GM23338 (cell line): ENCODE data around the gene PRKCH. TPM values are rescaled to one million over a fixed set of nuclear protein-coding genes. Genes with fewer than 3 reads are reported as not detected.

ENCODE experiments used
- ATAC-seq: fragments of 200-7000 bp; cut with Tn5 transposase; 3 replicates; pipeline ENCODE4 v1.9.1; 2020
- DNase-seq: peaks from one replicate; pipeline ENCODE4 v3.0.0-alpha.2; 2015; ENCODE audit warnings: low spot score
- H2AFZ ChIP-seq: fragments of 200-600 bp; sonication (generic); 2 replicates; pipeline ENCODE4 v1.8.0; 2016; ENCODE audit warnings: antibody characterized with exemption, mild to moderate bottlenecking, moderate library complexity
- H3F3A ChIP-seq: fragments of 200-600 bp; sonication (generic); replicated peaks from 2 replicates; pipeline ENCODE4 v1.8.0; 2017; ENCODE audit warnings: antibody characterized with exemption, mixed run types, low read depth
- H3K27ac ChIP-seq: fragments of 200-600 bp; sonication (generic); 2 replicates; pipeline ENCODE4 v1.6.1; 2016; ENCODE audit warnings: low read depth
- H3K27me3 ChIP-seq: fragments of 200-600 bp; sonication (generic); 2 replicates; pipeline ENCODE4 v1.8.0; 2016; ENCODE audit warnings: mild to moderate bottlenecking, mixed run types, moderate library complexity; ENCODE audit not compliant: insufficient read depth
- H3K36me3 ChIP-seq: fragments of 200-600 bp; sonication (generic); 2 replicates; pipeline ENCODE4 v1.8.0; 2016; ENCODE audit warnings: mild to moderate bottlenecking; ENCODE audit not compliant: insufficient read depth
- H3K4me1 ChIP-seq: fragments of 200-600 bp; sonication (generic); 2 replicates; pipeline ENCODE4 v1.8.0; 2016; ENCODE audit warnings: mild to moderate bottlenecking, moderate library complexity; ENCODE audit not compliant: insufficient read depth
- H3K4me2 ChIP-seq: fragments of 200-600 bp; sonication (generic); 2 replicates; pipeline ENCODE4 v1.7.1; 2017; ENCODE audit warnings: mixed run types
- H3K4me3 ChIP-seq: fragments of 200-600 bp; sonication (generic); 2 replicates; pipeline ENCODE4 v1.6.1; 2016; ENCODE audit warnings: mixed run types
- H3K79me2 ChIP-seq: fragments of 200-600 bp; sonication (generic); replicated peaks from 2 replicates; pipeline ENCODE4 v1.8.0; 2017; ENCODE audit warnings: mild to moderate bottlenecking; ENCODE audit not compliant: insufficient read depth
- H3K9me2 ChIP-seq: fragments of 200-600 bp; sonication (generic); 2 replicates; pipeline ENCODE4 v1.8.0; 2017; ENCODE audit not compliant: insufficient read depth
- H4K20me1 ChIP-seq: fragments of 200-600 bp; sonication (generic); replicated peaks from 2 replicates; pipeline ENCODE4 v1.8.0; 2017; ENCODE audit warnings: mild to moderate bottlenecking; ENCODE audit not compliant: insufficient read depth
- H3K27ac Mint-ChIP-seq: 2 replicates; pipeline ENCODE4 v1.8.0; 2020; ENCODE audit warnings: inconsistent platforms, mild to moderate bottlenecking, moderate library complexity, mixed read lengths
- H3K27me3 Mint-ChIP-seq: 3 replicates; pipeline ENCODE4 v1.8.0; 2022; ENCODE audit warnings: low read depth, mild to moderate bottlenecking, moderate library complexity, mixed read lengths, inconsistent platforms; ENCODE audit not compliant: insufficient read depth, poor library complexity
- H3K36me3 Mint-ChIP-seq: 3 replicates; pipeline ENCODE4 v1.8.0; 2021; ENCODE audit warnings: low read depth, mild to moderate bottlenecking, inconsistent platforms, moderate library complexity, mixed read lengths
- H3K4me1 Mint-ChIP-seq: 3 replicates; pipeline ENCODE4 v1.8.0; 2020; ENCODE audit warnings: mild to moderate bottlenecking, inconsistent platforms, mixed read lengths
- H3K4me3 Mint-ChIP-seq: 3 replicates; pipeline ENCODE4 v1.8.0; 2021; ENCODE audit warnings: moderate library complexity, mild to moderate bottlenecking, inconsistent platforms, mixed read lengths
- H3K9me3 Mint-ChIP-seq: 3 replicates; pipeline ENCODE4 v1.8.0; 2020; ENCODE audit warnings: moderate library complexity, mild to moderate bottlenecking, inconsistent platforms, mixed read lengths
- CREB1 ChIP-seq: fragments of 250-450 bp; sonication (Bioruptor Pico); IDR thresholded peaks from 2 replicates; pipeline ENCODE4 v1.5.0; 2020; ENCODE audit warnings: low read depth, mild to moderate bottlenecking, moderate library complexity
- EZH2 ChIP-seq: fragments of 200-600 bp; sonication (generic); IDR thresholded peaks from one replicate; pipeline ENCODE4 v1.8.0; 2017; ENCODE audit warnings: antibody characterized with exemption, mild to moderate bottlenecking, low read depth; ENCODE audit not compliant: unreplicated experiment
- EZH2phosphoT487 ChIP-seq: fragments of 200-600 bp; sonication (generic); IDR thresholded peaks from one replicate; pipeline ENCODE4 v1.8.1; 2018; ENCODE audit warnings: antibody characterized with exemption; ENCODE audit not compliant: unreplicated experiment
- POLR2AphosphoS5 ChIP-seq: IDR thresholded peaks from 2 replicates; pipeline ENCODE4 v1.6.1; 2016; ENCODE audit warnings: antibody characterized with exemption, low read depth
- STAT1 ChIP-seq: IDR thresholded peaks from one replicate; pipeline ENCODE4 v1.6.1; 2016; ENCODE audit warnings: antibody characterized with exemption; ENCODE audit not compliant: unreplicated experiment
- ZNF331 ChIP-seq: fragments of 250-450 bp; sonication (Bioruptor Pico); IDR thresholded peaks from 2 replicates; pipeline ENCODE4 v1.5.0; 2020; ENCODE audit warnings: low read depth, mild to moderate bottlenecking, moderate library complexity
- polyA plus RNA-seq: library from polyadenylated mRNA; unstranded; fragments of >200 nt; fragmentation: Nextera tagmentation; extraction: Ambion mirVana; gene quantifications from 2 replicates; pipeline ENCODE4 v1.2.1, GENCODE V29; 2016
- total RNA-seq: library from RNA; depleted of rRNA; stranded (reverse); fragments of >200 nt; shearing (Covaris generic); gene quantifications from 2 replicates; pipeline ENCODE4 v1.2.3, GENCODE V29; 2014
- TF ChIP-seq, protein P1 (sequence below): fragments of 250-450 bp; sonication (Bioruptor Pico); IDR thresholded peaks from 2 replicates; pipeline ENCODE4 v1.5.0; 2020; ENCODE audit warnings: mild to moderate bottlenecking, moderate library complexity

Gene PRKCH
- total and polyA plus RNA-seq, 2 experiments from 2014 or later: 5.4 to 10.1 TPM

GRCh38 chr14:61552241-61552640, 230.9 kb downstream of the PRKCH start (continued):
- TF ChIP-seq, protein P1, sequence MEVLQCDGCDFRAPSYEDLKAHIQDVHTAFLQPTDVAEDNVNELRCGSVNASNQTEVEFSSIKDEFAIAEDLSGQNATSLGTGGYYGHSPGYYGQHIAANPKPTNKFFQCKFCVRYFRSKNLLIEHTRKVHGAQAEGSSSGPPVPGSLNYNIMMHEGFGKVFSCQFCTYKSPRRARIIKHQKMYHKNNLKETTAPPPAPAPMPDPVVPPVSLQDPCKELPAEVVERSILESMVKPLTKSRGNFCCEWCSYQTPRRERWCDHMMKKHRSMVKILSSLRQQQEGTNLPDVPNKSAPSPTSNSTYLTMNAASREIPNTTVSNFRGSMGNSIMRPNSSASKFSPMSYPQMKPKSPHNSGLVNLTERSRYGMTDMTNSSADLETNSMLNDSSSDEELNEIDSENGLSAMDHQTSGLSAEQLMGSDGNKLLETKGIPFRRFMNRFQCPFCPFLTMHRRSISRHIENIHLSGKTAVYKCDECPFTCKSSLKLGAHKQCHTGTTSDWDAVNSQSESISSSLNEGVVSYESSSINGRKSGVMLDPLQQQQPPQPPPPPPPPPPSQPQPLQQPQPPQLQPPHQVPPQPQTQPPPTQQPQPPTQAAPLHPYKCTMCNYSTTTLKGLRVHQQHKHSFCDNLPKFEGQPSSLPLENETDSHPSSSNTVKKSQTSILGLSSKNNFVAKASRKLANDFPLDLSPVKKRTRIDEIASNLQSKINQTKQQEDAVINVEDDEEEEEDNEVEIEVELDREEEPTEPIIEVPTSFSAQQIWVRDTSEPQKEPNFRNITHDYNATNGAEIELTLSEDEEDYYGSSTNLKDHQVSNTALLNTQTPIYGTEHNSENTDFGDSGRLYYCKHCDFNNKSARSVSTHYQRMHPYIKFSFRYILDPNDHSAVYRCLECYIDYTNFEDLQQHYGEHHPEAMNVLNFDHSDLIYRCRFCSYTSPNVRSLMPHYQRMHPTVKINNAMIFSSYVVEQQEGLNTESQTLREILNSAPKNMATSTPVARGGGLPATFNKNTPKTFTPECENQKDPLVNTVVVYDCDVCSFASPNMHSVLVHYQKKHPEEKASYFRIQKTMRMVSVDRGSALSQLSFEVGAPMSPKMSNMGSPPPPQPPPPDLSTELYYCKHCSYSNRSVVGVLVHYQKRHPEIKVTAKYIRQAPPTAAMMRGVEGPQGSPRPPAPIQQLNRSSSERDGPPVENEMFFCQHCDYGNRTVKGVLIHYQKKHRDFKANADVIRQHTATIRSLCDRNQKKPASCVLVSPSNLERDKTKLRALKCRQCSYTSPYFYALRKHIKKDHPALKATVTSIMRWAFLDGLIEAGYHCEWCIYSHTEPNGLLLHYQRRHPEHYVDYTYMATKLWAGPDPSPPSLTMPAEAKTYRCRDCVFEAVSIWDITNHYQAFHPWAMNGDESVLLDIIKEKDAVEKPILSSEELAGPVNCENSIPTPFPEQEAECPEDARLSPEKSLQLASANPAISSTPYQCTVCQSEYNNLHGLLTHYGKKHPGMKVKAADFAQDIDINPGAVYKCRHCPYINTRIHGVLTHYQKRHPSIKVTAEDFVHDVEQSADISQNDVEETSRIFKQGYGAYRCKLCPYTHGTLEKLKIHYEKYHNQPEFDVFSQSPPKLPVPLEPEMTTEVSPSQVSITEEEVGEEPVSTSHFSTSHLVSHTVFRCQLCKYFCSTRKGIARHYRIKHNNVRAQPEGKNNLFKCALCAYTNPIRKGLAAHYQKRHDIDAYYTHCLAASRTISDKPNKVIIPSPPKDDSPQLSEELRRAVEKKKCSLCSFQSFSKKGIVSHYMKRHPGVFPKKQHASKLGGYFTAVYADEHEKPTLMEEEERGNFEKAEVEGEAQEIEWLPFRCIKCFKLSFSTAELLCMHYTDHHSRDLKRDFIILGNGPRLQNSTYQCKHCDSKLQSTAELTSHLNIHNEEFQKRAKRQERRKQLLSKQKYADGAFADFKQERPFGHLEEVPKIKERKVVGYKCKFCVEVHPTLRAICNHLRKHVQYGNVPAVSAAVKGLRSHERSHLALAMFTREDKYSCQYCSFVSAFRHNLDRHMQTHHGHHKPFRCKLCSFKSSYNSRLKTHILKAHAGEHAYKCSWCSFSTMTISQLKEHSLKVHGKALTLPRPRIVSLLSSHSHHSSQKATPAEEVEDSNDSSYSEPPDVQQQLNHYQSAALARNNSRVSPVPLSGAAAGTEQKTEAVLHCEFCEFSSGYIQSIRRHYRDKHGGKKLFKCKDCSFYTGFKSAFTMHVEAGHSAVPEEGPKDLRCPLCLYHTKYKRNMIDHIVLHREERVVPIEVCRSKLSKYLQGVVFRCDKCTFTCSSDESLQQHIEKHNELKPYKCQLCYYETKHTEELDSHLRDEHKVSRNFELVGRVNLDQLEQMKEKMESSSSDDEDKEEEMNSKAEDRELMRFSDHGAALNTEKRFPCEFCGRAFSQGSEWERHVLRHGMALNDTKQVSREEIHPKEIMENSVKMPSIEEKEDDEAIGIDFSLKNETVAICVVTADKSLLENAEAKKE (CRISPR knock-in tag): no peak
- no peak for TF ChIP-seq ZNF331 (CRISPR knock-in tag)
- no peak for TF ChIP-seq POLR2AphosphoS5
- TF ChIP-seq EZH2: no peak

DNA sequence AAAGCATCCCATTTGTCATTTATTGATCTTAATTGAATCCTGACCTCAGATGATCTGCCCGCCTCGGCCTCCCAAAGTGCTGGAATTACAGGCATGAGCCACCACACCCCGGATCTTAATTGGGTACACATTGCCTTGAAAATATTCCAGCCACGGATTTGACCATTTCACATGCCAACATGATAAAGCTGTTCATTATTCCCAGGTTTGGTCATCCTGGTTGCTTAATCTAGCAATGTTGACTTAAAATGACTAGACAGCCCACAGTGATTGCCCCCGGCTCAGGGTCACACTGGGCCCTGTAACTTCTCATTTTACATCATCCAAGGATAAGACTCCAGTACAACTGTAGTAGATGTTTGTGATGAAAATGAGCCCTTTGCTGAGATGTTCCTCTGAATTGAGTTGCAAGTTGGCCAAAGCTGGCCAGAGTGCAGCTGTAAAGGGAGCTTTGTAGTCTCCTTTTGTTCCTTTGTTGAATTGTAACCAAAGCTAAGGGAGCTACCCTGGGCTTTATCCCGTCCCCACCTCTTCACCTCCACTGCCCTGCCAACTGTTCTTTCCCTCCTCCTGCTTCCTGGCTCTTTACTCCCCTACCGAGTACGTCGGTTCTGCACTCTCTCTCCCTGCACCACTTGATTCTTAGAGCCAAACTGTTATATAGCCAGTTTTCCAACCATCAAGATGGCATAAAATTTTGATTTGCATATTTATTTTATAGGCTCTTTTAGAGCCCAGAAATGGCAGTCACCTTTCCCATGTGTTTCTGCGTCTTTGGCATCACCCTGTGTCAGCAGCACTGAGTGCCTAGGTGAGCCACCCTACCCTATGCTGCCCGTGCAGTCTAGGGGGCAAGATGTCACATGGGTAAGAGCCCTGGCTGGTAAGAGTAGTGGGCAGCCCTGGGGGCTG, 232.6 kb downstream of the PRKCH start:
- Histone ChIP-seq H3K36me3 (no peaks in the 10 kb centered on the region), H3K79me2 (no peaks in the 10 kb centered on the region), H3K27me3 (no peaks in the 10 kb centered on the region), H3K4me2 (peak overlapping the region; percentile 48; the same call in 1 of the 2 replicates), H3K27ac (no peak overlapping the region), H3F3A (no peaks in the 10 kb centered on the region), H3K4me3 (no peak overlapping the region), H2AFZ (peak overlapping the region; percentile 63), H3K9me2 (peaks cover 8% of the 10 kb centered on the region; the same call in 1 of the 2 replicates), H4K20me1 (no peaks in the 10 kb centered on the region), H3K4me1 (peaks cover 9% of the 10 kb centered on the region)
- DNase-seq (no peak), ATAC-seq (peak; percentile 70)
- no peak overlapping the region; the same call in 2 of the 3 replicates for H3K4me3 Mint-ChIP-seq
- no peaks in the 10 kb centered on the region for H3K36me3 Mint-ChIP-seq
- H3K9me3 Mint-ChIP-seq: no peaks in the 10 kb centered on the region
- H3K27ac Mint-ChIP-seq: no peak overlapping the region
- H3K27me3 Mint-ChIP-seq: peaks cover 5% of the 10 kb centered on the region
- H3K4me1 Mint-ChIP-seq: peaks cover 17% of the 10 kb centered on the region
- TF ChIP-seq EZH2: no peak
- no peak for TF ChIP-seq EZH2phosphoT487
- no peak for TF ChIP-seq STAT1
- TF ChIP-seq, protein P1 (CRISPR knock-in tag): no peak
- no peak for TF ChIP-seq CREB1 (CRISPR knock-in tag)
